Measurements from ENCODE around the gene PDE6H.

Gene PDE6H

DNA sequence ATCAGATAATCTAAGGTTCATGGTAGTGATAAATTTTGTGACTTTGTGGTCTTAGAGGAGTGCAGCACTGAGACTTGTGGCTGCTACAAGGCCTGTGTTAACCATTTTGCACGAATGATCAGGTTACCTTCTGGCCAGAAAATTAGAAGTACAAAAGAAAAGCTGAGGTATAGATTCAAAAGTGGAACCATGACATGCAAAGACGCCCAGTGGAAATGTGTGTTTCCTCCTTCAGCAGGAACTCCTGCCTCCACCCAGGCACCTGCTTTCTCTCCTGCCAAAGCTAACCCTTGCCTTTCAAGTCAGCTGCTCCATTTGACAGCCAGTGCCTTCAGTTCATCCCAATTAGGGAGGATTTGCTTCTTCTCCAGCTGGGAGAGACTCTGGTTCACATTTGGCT is 10.1 kb downstream of the PDE6H start:
- Histone ChIP-seq H3K9me3 (ENCODE audit: control insufficient read depth, low read length) (no peaks in the 10 kb centered on the region), H3K4me1 (ENCODE audit: control insufficient read depth, insufficient read depth, low read length) (no peaks in the 10 kb centered on the region), H3K9ac (ENCODE audit: low read length) (no peak overlapping the region), H3K4me3 (ENCODE audit: low read length) (no peak overlapping the region), H3K36me3 (ENCODE audit: control insufficient read depth, insufficient read depth, low read length) (no peaks in the 10 kb centered on the region), H3K27me3 (ENCODE audit: control insufficient read depth, insufficient read depth, low read length) (no peaks in the 10 kb centered on the region)

DNA sequence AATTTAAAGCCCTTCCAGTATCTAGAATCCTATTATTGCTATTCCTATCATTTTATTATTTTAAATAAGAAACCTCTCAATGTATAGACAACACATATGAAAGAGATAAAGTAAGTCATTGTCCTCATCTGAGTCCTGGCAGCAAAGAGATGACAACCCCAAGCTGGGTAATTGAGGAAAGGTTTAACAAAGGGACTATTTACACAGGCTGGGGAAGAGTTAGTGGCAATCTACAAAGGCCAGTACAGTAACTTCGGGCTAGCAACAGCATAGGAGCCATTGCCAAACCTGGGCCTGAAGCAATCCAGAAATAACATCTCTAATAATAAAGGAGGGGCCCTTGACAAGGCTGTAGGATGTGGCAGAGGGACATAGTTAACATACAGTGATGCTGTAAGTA is 11.2 kb downstream of the PDE6H start:
- no peaks in the 10 kb centered on the region for H3K36me3 ChIP-seq (ENCODE audit: control insufficient read depth, insufficient read depth, low read length)
- no peaks in the 10 kb centered on the region for H3K4me1 ChIP-seq (ENCODE audit: control insufficient read depth, insufficient read depth, low read length)
- no peak overlapping the region for H3K9ac ChIP-seq (ENCODE audit: low read length)
- no peaks in the 10 kb centered on the region for H3K27me3 ChIP-seq (ENCODE audit: control insufficient read depth, insufficient read depth, low read length)
- no peaks in the 10 kb centered on the region for H3K9me3 ChIP-seq (ENCODE audit: control insufficient read depth, low read length)
- no peak overlapping the region for H3K4me3 ChIP-seq (ENCODE audit: low read length)

DNA sequence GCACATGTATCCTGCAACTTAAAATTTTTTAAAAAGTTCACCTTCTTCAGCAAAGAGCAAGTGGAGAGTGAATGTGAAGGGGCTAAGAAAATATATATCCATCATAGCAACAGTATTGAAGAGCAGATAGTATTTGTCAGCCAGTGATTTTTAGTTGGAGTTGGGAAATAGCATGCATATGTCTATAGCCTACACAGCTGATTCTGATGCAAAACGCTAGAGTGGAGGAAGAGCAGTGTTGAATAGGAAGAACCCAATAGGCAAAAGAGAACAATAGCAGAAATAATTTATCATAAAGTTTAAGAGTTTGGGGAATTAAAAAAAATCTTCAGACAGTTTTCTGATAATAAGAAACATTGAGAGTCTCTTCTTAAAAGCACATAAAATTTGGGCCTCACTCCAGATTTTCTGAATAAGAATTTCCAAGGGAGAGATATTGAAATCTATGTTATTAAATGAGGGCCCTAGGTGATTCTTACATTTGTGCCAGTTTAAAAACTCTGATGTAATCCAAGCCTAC is 12.0 kb downstream of the PDE6H start:
- Histone ChIP-seq H3K4me3 (ENCODE audit: low read length) (no peak overlapping the region), H3K9ac (ENCODE audit: low read length) (no peak overlapping the region)

DNA sequence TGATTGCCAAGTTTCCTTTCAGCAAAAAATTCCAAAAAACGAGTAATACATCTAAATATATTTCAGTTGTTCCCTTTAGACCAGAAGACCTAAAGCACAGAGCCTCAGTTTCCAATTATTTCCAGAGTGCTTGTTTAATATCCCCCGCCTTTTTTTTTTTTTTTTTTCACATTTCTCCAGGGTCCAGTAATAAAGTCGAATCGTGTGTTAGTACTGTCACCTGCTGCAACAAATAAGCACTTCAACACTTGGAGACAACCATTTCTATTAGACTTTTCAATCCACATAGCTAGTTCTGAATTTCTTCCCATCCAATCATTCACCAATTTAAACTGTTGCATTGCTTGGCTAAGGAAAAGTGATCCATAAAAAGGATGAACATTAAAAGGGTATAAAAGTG is 13.6 kb downstream of the PDE6H start:
- H3K36me3 ChIP-seq (ENCODE audit: control insufficient read depth, insufficient read depth, low read length), result no peaks in the 10 kb centered on the region
- no peak overlapping the region for H3K9ac ChIP-seq (ENCODE audit: low read length)
- H3K4me1 ChIP-seq (ENCODE audit: control insufficient read depth, insufficient read depth, low read length), result no peaks in the 10 kb centered on the region
- H3K9me3 ChIP-seq (ENCODE audit: control insufficient read depth, low read length), result no peaks in the 10 kb centered on the region
- H3K4me3 ChIP-seq (ENCODE audit: low read length), result no peak overlapping the region
- no peaks in the 10 kb centered on the region for H3K27me3 ChIP-seq (ENCODE audit: control insufficient read depth, insufficient read depth, low read length)

More for the DNA sequence above, 12.0 kb downstream of the PDE6H start:
- Histone ChIP-seq H3K9me3 (ENCODE audit: control insufficient read depth, low read length) (no peaks in the 10 kb centered on the region), H3K4me1 (ENCODE audit: control insufficient read depth, insufficient read depth, low read length) (no peaks in the 10 kb centered on the region), H3K27me3 (ENCODE audit: control insufficient read depth, insufficient read depth, low read length) (no peaks in the 10 kb centered on the region), H3K36me3 (ENCODE audit: control insufficient read depth, insufficient read depth, low read length) (no peaks in the 10 kb centered on the region)

DNA sequence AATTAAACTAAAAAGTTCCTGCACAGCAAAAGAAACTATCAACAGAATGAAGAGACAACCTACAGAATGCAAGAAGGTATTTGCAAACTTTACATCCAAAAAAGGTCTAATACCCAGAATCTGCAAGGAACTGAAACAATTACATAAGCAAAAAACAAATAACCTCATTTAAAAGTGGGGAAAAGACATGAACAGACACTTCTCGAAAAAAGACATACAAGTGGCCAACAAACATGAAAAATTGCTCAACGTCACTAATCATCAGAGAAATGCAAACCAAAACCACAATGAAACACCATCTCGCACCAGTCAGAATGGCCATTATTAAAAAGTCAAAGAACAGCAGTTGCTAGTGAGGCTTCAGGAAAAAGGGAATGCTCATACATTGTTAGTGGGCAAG is 15.2 kb downstream of the PDE6H start:
- H3K36me3 ChIP-seq (ENCODE audit: control insufficient read depth, insufficient read depth, low read length), result no peaks in the 10 kb centered on the region
- no peaks in the 10 kb centered on the region for H3K27me3 ChIP-seq (ENCODE audit: control insufficient read depth, insufficient read depth, low read length)
- no peak overlapping the region for H3K9ac ChIP-seq (ENCODE audit: low read length)
- H3K4me3 ChIP-seq (ENCODE audit: low read length), result no peak overlapping the region
- H3K4me1 ChIP-seq (ENCODE audit: control insufficient read depth, insufficient read depth, low read length), result no peaks in the 10 kb centered on the region
- no peaks in the 10 kb centered on the region for H3K9me3 ChIP-seq (ENCODE audit: control insufficient read depth, low read length)

DNA sequence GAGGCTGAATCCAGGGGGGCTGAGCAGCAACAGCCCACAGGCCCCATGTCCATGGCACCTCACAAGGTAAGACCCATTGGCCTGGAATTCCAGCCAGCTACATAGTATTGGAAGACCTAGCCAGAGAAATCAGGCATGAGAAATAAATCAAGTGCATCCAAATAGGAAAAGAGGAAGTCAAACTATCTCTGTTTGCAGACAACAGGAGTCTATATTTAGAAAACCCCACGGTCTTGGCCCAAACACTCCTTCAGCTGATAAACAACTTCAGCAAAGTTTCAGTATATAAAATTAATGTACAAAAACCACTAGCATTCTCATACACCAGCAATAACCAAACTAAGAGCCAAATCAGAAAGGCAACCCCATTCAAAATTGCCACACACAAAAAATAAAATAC is 16.9 kb downstream of the PDE6H start:
- H3K9ac ChIP-seq (ENCODE audit: low read length), result no peak overlapping the region
- H3K4me1 ChIP-seq (ENCODE audit: control insufficient read depth, insufficient read depth, low read length), result no peaks in the 10 kb centered on the region
- H3K9me3 ChIP-seq (ENCODE audit: control insufficient read depth, low read length), result no peaks in the 10 kb centered on the region
- H3K27me3 ChIP-seq (ENCODE audit: control insufficient read depth, insufficient read depth, low read length), result no peaks in the 10 kb centered on the region
- no peaks in the 10 kb centered on the region for H3K36me3 ChIP-seq (ENCODE audit: control insufficient read depth, insufficient read depth, low read length)
- H3K4me3 ChIP-seq (ENCODE audit: low read length), result no peak overlapping the region

DNA sequence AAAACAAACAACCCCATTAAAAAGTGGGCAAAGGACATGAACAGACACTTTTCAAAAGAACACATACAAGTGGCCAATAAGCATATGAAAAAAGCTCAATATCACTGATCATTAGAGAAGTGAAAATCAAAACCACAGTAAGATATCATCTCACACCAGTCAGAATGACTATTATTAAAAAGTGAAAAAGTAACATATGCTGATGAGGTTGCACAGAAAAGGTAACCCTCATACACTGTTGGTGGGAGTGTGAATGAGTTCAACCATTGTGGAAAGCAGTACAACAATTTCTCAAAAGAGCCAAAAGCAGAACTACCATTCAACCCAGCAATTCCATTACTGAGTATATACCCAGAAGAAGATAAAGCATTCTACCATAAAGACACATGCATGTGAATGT is 18.2 kb downstream of the PDE6H start:
- no peaks in the 10 kb centered on the region for H3K4me1 ChIP-seq (ENCODE audit: control insufficient read depth, insufficient read depth, low read length)

DNA sequence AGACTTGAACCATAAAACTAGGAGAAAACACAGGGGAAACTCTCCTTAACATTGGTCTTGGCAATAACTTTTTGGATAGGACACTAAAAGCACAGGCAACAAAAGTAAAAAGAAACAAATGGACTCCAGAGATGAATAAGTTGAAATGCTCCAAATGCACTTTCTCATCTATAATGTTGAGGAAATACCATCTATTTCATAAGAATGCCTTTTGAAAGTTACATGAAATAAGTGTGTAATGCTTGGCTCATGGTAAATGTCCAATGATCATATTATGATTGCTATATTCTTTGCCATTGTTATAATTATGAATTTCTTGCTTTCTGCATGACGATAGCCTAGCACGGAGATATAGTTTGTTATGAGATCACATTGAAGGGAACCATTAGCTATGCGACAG is 19.8 kb downstream of the PDE6H start:
- Histone ChIP-seq H3K27me3 (ENCODE audit: control insufficient read depth, insufficient read depth, low read length) (no peaks in the 10 kb centered on the region), H3K9me3 (ENCODE audit: control insufficient read depth, low read length) (no peaks in the 10 kb centered on the region)

More for the DNA sequence above, 18.2 kb downstream of the PDE6H start:
- no peaks in the 10 kb centered on the region for H3K36me3 ChIP-seq (ENCODE audit: control insufficient read depth, insufficient read depth, low read length)
- no peak overlapping the region for H3K4me3 ChIP-seq (ENCODE audit: low read length)
- no peak overlapping the region for H3K9ac ChIP-seq (ENCODE audit: low read length)
- no peaks in the 10 kb centered on the region for H3K27me3 ChIP-seq (ENCODE audit: control insufficient read depth, insufficient read depth, low read length)
- H3K9me3 ChIP-seq (ENCODE audit: control insufficient read depth, low read length), result no peaks in the 10 kb centered on the region

DNA sequence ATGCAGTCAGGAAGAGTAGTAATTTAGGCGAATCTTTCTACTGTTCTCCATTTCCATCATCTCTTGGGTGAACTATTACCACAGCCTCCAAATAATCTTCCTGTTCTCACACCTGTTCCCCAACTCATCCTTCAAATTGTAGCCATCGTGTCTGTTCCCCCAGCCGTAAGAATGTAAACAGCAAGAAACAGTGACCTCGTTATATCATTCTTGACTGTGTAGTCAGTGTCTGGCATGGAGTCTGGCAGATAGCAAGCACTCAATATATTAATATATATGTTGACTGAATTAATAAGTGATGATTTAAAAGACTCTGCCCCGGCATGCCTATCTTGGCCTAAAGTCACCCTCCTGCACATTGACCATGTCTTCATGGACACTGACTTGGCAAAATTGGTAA is 20.3 kb downstream of the PDE6H start:
- no peaks in the 10 kb centered on the region for H3K27me3 ChIP-seq (ENCODE audit: control insufficient read depth, insufficient read depth, low read length)
- no peak overlapping the region for H3K9ac ChIP-seq (ENCODE audit: low read length)
- no peaks in the 10 kb centered on the region for H3K4me1 ChIP-seq (ENCODE audit: control insufficient read depth, insufficient read depth, low read length)
- no peak overlapping the region for H3K4me3 ChIP-seq (ENCODE audit: low read length)
- H3K9me3 ChIP-seq (ENCODE audit: control insufficient read depth, low read length), result no peaks in the 10 kb centered on the region
- no peaks in the 10 kb centered on the region for H3K36me3 ChIP-seq (ENCODE audit: control insufficient read depth, insufficient read depth, low read length)

More for the DNA sequence above, 19.8 kb downstream of the PDE6H start:
- no peak overlapping the region for H3K9ac ChIP-seq (ENCODE audit: low read length)
- H3K4me1 ChIP-seq (ENCODE audit: control insufficient read depth, insufficient read depth, low read length), result no peaks in the 10 kb centered on the region
- H3K36me3 ChIP-seq (ENCODE audit: control insufficient read depth, insufficient read depth, low read length), result no peaks in the 10 kb centered on the region
- no peak overlapping the region for H3K4me3 ChIP-seq (ENCODE audit: low read length)

DNA sequence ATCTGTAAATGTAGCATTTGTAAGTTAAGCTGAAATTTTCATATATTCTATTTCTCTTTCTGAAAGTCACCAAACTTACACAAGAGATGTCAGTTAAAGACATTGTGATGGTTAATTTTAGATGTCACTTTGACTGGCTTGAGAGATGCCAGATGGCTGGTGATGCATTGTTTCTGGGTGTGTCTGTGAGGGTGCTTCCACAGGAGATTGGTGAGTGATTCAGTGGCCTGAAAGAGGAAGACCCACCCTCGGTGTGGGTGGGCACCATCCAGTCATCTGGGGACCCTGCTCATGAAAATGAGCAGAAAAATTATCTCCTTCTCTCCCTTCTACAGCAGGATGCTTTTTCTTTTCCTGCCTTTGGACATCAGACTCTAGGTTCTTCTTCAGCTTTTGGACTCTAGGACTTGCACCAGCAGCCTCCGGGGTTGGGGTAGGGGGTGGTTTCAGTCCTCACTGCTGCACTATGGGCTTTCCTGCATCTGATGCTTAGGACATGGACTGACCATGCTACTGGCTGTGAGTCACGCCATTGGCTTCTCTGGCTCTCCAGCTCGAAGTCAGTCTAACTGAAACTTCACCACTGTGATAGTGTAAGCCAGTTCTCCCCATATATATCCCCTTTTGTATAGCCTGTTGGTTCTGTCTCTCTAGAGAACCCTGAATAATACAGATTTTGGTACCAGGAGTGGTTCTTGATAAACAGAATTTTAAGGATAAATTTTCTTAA is 20.9 kb downstream of the PDE6H start:
- H3K4me3 ChIP-seq (ENCODE audit: low read length), result no peak overlapping the region
- no peaks in the 10 kb centered on the region for H3K9me3 ChIP-seq (ENCODE audit: control insufficient read depth, low read length)
- H3K4me1 ChIP-seq (ENCODE audit: control insufficient read depth, insufficient read depth, low read length), result no peaks in the 10 kb centered on the region
- no peak overlapping the region for H3K9ac ChIP-seq (ENCODE audit: low read length)
- H3K36me3 ChIP-seq (ENCODE audit: control insufficient read depth, insufficient read depth, low read length), result no peaks in the 10 kb centered on the region
- no peaks in the 10 kb centered on the region for H3K27me3 ChIP-seq (ENCODE audit: control insufficient read depth, insufficient read depth, low read length)

DNA sequence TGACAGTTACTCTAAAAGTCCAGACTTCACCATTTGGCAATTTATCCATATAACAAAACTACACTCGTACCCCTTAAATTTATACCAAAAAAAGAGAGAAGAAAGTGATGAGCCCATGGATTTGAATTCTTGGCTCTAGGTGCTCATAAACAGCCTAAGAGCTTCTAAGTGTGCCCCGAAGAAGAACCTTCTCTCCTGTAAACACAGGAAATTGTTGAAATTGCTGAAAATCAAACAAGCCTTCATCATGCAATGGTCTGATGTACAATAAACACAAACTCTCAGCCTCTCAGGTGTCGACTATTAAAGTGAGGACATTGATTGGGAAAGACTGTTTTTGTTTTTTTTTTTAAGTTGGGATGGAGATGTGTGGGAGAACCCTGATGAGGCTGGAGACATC is 21.8 kb downstream of the PDE6H start:
- Histone ChIP-seq H3K9me3 (ENCODE audit: control insufficient read depth, low read length) (no peaks in the 10 kb centered on the region), H3K27me3 (ENCODE audit: control insufficient read depth, insufficient read depth, low read length) (no peaks in the 10 kb centered on the region), H3K4me1 (ENCODE audit: control insufficient read depth, insufficient read depth, low read length) (no peaks in the 10 kb centered on the region), H3K4me3 (ENCODE audit: low read length) (no peak overlapping the region), H3K9ac (ENCODE audit: low read length) (no peak overlapping the region), H3K36me3 (ENCODE audit: control insufficient read depth, insufficient read depth, low read length) (no peaks in the 10 kb centered on the region)

DNA sequence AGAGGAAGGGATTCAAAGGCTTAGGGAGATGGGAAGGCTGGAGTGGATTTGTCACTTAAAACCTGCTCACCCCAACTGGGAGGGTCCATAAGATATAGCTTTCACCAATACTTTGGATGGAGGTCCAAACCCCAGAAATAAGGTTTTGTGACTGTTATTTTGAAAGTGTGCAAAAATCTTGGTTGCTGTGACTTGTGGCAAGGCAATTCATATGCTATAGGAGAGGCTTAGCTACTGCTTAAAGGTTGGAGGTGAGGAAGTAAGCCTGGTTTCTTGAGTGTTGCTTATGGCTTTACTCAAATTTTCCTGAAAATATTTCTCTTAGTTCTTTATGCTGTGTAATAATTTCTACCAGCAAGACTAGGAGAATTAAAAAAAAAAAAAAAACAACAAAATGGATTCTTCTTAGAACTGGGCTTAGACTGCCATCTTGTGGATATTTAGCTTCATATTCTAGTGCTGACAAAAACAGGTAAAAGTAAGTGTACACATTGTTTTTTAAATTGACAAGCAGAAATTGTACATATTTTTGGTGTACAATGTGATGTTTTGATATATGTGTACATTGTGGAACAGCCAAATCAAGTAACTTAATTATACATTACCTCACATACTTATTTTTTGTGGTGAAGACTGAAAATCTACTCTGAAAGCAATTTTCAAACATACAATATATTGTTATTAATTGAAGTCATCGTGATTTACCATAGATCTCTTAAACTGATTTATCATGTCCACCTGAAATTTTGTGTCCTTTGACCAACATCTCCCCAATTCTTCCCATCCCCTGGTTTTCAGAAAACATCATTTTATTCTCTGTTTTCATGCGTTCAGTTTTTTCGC is 23.0 kb downstream of the PDE6H start:
- no peaks in the 10 kb centered on the region for H3K36me3 ChIP-seq (ENCODE audit: control insufficient read depth, insufficient read depth, low read length)
- H3K9ac ChIP-seq (ENCODE audit: low read length), result no peak overlapping the region
- H3K4me3 ChIP-seq (ENCODE audit: low read length), result no peak overlapping the region
- H3K9me3 ChIP-seq (ENCODE audit: control insufficient read depth, low read length), result no peaks in the 10 kb centered on the region
- H3K27me3 ChIP-seq (ENCODE audit: control insufficient read depth, insufficient read depth, low read length), result no peaks in the 10 kb centered on the region
- H3K4me1 ChIP-seq (ENCODE audit: control insufficient read depth, insufficient read depth, low read length), result no peaks in the 10 kb centered on the region

Data from mucosa of stomach (tissue), 1 donor.